Fibroblast of lung (primary cell): ENCODE measurements around the gene SH3YL1. TPM values are rescaled to one million over a fixed set of nuclear protein-coding genes. Genes with fewer than 3 reads are reported as not detected.

ENCODE experiments used
- DNase-seq, 2 donors: peaks; one replicate each; pipeline versions ENCODE4 v3.0.0 to v3.0.0-alpha.2; 2010; ENCODE audit warnings: low read depth in 2 of 2
- H2AFZ ChIP-seq: 2 replicates; pipeline ENCODE4 v1.5.1; 2012; ENCODE audit warnings: low read length, control low read depth, inconsistent platforms
- H3K27ac ChIP-seq: 2 replicates; pipeline ENCODE4 v1.5.1; 2011; ENCODE audit warnings: low read length, control low read depth; ENCODE audit not compliant: insufficient read depth
- H3K27me3 ChIP-seq: 2 replicates; pipeline ENCODE4 v1.5.1; 2011; ENCODE audit warnings: mild to moderate bottlenecking, low read length; ENCODE audit not compliant: control insufficient read depth, insufficient read depth
- H3K36me3 ChIP-seq: 2 replicates; pipeline ENCODE4 v1.5.1; 2011; ENCODE audit warnings: low read length; ENCODE audit not compliant: control insufficient read depth, insufficient read depth
- H3K4me1 ChIP-seq: 2 replicates; pipeline ENCODE4 v1.5.1; 2011; ENCODE audit warnings: low read length; ENCODE audit not compliant: control insufficient read depth, insufficient read depth; ENCODE audit errors: extremely low read depth
- H3K4me2 ChIP-seq: 2 replicates; pipeline ENCODE4 v1.5.1; 2011; ENCODE audit warnings: low read length, control low read depth; ENCODE audit not compliant: insufficient read depth; ENCODE audit errors: extremely low read depth
- H3K4me3 ChIP-seq, 4 experiments: fragments of 200-600 bp in 1 of 4; sonication (generic) in 1 of 4; replicated peaks in 1 of 4; 2 replicates each; pipeline ENCODE4 v1.5.1; 2011 to 2016; ENCODE audit warnings: low read length in 4 of 4, low read depth in 3 of 4, mild to moderate bottlenecking in 3 of 4, control low read depth in 2 of 4, inconsistent platforms in 1 of 4, mixed read lengths in 1 of 4; ENCODE audit not compliant: insufficient read depth in 1 of 4; ENCODE audit errors: control extremely low read depth in 1 of 4
- H3K79me2 ChIP-seq: 2 replicates; pipeline ENCODE4 v1.5.1; 2012; ENCODE audit warnings: mild to moderate bottlenecking, low read length, inconsistent platforms; ENCODE audit not compliant: control insufficient read depth, insufficient read depth
- H3K9ac ChIP-seq: 2 replicates; pipeline ENCODE4 v1.5.1; 2011; ENCODE audit warnings: mild to moderate bottlenecking, low read length, control low read depth; ENCODE audit not compliant: insufficient read depth
- H3K9me3 ChIP-seq: 2 replicates; pipeline ENCODE4 v1.5.1; 2012; ENCODE audit warnings: low read depth, low read length; ENCODE audit not compliant: control insufficient read depth, insufficient read depth
- H4K20me1 ChIP-seq: 2 replicates; pipeline ENCODE4 v1.5.1; 2011; ENCODE audit warnings: low read length; ENCODE audit not compliant: control insufficient read depth, insufficient read depth; ENCODE audit errors: extremely low read depth
- EZH2 ChIP-seq: IDR thresholded peaks from 2 replicates; pipeline ENCODE4 v1.5.1; 2012; ENCODE audit warnings: low read length, control low read depth, mild to moderate bottlenecking; ENCODE audit errors: missing control alignments
- polyA plus RNA-seq, 2 donors: library from polyadenylated mRNA; depleted of rRNA in 1 of 2; stranded (reverse) in 1 of 2; unstranded in 1 of 2; fragments of >200 nt; gene quantifications; 2 replicates each; pipeline ENCODE4 v1.2.1, GENCODE V29; 2011 to 2012; ENCODE audit warnings: missing spikeins in 1 of 2
- total RNA-seq: library from RNA; depleted of rRNA; stranded (reverse); fragments of >200 nt; gene quantifications from 2 replicates; pipeline ENCODE4 v1.2.1, GENCODE V29; 2014
- TF ChIP-seq, protein P1 (sequence below), 2 donors: IDR thresholded peaks in 1 of 2; conservative IDR thresholded peaks in 1 of 2; 1 replicate in 1 of 2; 2 replicates in 1 of 2; pipeline ENCODE4 v1.5.1; 2011 to 2012; ENCODE audit warnings: low read length in 2 of 2, control low read depth in 1 of 2, inconsistent platforms in 1 of 2, low read depth in 1 of 2, mild to moderate bottlenecking in 1 of 2

The SH3YL1 gene
- total and polyA plus RNA-seq, 2 donors (not counting 1 experiment from before 2014, with no cell fraction given): 36.5 to 37.9 TPM

DNA sequence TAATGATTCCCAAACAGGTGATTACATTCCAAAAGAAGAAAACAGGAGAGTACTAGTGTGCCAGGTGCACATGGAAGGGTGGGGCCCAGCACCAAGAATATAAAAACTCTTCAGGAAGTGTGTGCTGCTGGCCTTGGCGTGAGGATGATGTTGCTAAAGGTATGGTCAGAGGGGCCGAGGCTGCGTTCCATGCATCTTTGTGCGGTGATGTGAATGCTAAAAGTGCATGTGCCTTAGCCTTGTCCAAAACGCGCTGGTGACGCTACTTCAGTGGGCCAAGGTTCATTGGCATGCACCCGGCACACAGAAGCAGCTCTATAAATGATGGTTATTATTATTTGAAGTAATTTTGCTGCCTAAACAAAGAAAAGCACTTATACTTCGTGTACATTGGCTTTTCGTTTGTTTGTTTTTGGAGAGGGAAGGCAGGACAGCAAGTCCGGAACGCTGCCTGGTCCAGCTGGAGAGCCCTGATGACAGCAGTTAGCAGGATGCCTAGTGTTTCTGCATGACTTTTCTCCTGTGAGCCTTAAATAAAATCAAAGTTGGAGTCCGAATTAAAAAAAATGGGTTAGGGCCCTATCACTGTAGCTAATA lies 21.2 kb upstream of the SH3YL1 start:
- TF ChIP-seq EZH2: no peak
- TF ChIP-seq, protein P1, sequence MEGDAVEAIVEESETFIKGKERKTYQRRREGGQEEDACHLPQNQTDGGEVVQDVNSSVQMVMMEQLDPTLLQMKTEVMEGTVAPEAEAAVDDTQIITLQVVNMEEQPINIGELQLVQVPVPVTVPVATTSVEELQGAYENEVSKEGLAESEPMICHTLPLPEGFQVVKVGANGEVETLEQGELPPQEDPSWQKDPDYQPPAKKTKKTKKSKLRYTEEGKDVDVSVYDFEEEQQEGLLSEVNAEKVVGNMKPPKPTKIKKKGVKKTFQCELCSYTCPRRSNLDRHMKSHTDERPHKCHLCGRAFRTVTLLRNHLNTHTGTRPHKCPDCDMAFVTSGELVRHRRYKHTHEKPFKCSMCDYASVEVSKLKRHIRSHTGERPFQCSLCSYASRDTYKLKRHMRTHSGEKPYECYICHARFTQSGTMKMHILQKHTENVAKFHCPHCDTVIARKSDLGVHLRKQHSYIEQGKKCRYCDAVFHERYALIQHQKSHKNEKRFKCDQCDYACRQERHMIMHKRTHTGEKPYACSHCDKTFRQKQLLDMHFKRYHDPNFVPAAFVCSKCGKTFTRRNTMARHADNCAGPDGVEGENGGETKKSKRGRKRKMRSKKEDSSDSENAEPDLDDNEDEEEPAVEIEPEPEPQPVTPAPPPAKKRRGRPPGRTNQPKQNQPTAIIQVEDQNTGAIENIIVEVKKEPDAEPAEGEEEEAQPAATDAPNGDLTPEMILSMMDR (conservative IDR thresholded peaks at IDR 0.05 in 1 of 2, IDR thresholded peaks at IDR 0.05 in 1 of 2; ENCODE audit: low read depth in 1 of 2, low read length in 2 of 2): no peak
- H2AFZ ChIP-seq: no peak overlapping the region
- DNase-seq: peak in 1 of 2 donors; percentile 49
- H3K4me3 ChIP-seq: no peak overlapping the region
- no peak overlapping the region for H3K9ac ChIP-seq
- peaks cover 3% of the 10 kb centered on the region for H3K4me1 ChIP-seq
- H3K27ac ChIP-seq: no peak overlapping the region
- H3K9me3 ChIP-seq: no peaks in the 10 kb centered on the region
- H3K36me3 ChIP-seq: peaks cover 9% of the 10 kb centered on the region
- H3K4me2 ChIP-seq: no peak overlapping the region
- no peaks in the 10 kb centered on the region for H3K79me2 ChIP-seq
- H3K27me3 ChIP-seq: peaks cover 6% of the 10 kb centered on the region
- H4K20me1 ChIP-seq: no peaks in the 10 kb centered on the region

DNA sequence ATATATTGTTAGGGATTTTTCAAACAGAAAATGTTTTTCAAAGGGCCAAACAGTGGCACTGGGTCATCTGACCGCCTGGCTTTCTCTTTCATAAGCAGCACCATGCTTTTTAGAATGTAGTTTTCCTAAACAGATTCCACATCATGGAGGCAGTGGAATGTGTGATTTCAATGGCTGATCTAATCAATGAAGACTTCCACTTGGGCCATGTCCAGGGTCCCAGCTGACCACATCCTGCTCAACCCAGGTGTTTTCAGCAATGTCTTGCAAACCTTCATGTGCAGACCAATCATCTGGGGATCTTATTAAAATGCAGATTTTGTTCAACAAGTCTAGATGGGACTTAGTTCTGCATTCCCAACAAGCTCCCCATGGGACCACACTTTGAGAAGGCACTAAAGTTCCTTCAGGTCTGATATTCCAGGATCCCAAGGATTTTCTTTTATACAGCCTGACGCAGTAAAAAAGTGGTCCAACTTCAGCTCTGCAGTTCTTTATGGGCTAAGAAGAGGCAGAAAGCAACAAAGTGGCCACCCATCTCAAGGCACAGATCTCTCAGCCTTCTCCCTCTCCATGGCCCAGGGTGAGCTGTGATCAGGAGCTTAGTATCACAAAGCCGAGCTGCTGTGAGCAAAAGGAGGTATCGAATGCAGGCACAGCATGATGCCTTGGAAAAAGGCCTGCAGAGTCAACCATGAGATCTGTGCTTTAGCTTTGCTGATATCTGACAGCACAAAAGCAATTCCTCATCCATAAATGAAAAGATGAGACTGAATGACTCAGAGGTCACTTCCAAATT lies 20.4 kb upstream of the SH3YL1 start:
- Histone ChIP-seq H4K20me1 (no peaks in the 10 kb centered on the region), H2AFZ (no peak overlapping the region), H3K9ac (no peak overlapping the region), H3K4me3 (no peak overlapping the region), H3K36me3 (peaks cover 9% of the 10 kb centered on the region), H3K27me3 (peaks cover 4% of the 10 kb centered on the region), H3K79me2 (no peaks in the 10 kb centered on the region), H3K9me3 (no peaks in the 10 kb centered on the region), H3K4me1 (peaks cover 3% of the 10 kb centered on the region), H3K4me2 (no peak overlapping the region), H3K27ac (no peak overlapping the region)
- peak in 1 of 2 donors; percentile 65 for DNase-seq
- TF ChIP-seq, protein P1 (conservative IDR thresholded peaks at IDR 0.05 in 1 of 2, IDR thresholded peaks at IDR 0.05 in 1 of 2; ENCODE audit: low read depth in 1 of 2, low read length in 2 of 2): no peak
- TF ChIP-seq EZH2: no peak

DNA sequence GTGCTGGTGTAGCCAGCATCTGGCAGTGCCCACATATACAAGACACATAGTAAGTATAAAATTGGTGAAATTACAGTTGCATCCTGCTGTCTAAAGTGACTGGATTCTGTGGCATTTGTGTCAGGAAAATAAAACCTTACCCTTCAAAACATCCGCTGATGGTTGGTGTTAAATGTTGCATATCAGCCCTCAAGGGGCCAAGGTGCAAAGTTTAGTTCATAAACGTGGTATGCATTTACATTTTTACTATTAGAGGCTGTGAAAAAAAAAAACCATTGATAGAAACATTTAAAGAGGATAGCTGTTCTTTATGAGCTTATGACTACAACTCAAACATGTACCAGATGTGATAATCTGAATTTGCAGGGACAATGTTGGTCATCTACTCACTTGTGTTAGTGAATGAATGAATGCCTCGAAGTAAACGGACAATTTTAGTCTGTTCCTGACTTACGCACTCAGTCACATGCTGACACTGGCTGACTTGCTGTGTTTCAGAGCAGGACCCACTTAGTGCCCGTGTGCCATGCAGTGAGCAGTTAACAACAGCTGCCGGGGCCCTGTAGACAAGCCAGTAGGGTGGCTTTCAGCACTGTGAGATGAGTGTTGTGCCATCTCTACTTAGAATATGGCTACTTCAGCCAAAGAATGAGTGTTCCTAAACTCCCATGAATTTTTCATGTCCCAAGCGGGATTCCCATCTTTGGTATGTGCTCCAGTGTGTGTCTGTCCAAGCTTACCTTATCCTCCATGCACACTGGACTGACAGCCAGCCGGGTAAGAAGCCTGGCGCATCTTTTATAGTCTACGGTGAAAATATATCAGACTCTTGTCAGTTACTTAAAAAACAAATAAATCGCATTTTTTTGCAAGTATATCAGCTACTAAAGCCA lies 18.8 kb upstream of the SH3YL1 start:
- Histone ChIP-seq H2AFZ (no peak overlapping the region), H3K27ac (no peak overlapping the region), H3K9me3 (no peaks in the 10 kb centered on the region), H3K36me3 (peaks cover 12% of the 10 kb centered on the region), H3K27me3 (peaks cover 2% of the 10 kb centered on the region), H3K4me1 (peaks cover 3% of the 10 kb centered on the region), H4K20me1 (no peaks in the 10 kb centered on the region), H3K4me3 (no peak overlapping the region), H3K79me2 (no peaks in the 10 kb centered on the region), H3K9ac (no peak overlapping the region), H3K4me2 (no peak overlapping the region)
- TF ChIP-seq, protein P1 (conservative IDR thresholded peaks at IDR 0.05 in 1 of 2, IDR thresholded peaks at IDR 0.05 in 1 of 2; ENCODE audit: low read depth in 1 of 2, low read length in 2 of 2): no peak
- no peak for DNase-seq
